Measurements from ENCODE around the gene RUNX1.

RUNX1 gene

GRCh38 chr21:34923626-34924025 is 125.5 kb downstream of the RUNX1 start:
- no peak for DNase-seq (ENCODE audit: low read depth)

GRCh38 chr21:34923202-34923601 is 125.9 kb downstream of the RUNX1 start:
- DNase-seq (ENCODE audit: low read depth) = no peak

- no peak for DNase-seq (ENCODE audit: low read depth)
Measured at GRCh38 chr21:34922479-34922878, 126.6 kb downstream of the RUNX1 start.

- no peak for DNase-seq (ENCODE audit: low read depth)
Measured at GRCh38 chr21:34921151-34921550, 128.0 kb downstream of the RUNX1 start.

- no peak for DNase-seq (ENCODE audit: low read depth)
Measured at GRCh38 chr21:34919406-34919805, 129.7 kb downstream of the RUNX1 start.

- no peak for DNase-seq (ENCODE audit: low read depth)
Measured at GRCh38 chr21:34916446-34916845, 132.7 kb downstream of the RUNX1 start.

- DNase-seq (ENCODE audit: low read depth) = no peak
Measured at GRCh38 chr21:34915364-34915841, 133.7 kb downstream of the RUNX1 start.

- no peak for DNase-seq (ENCODE audit: low read depth)
Measured at GRCh38 chr21:34914239-34914638, 134.9 kb downstream of the RUNX1 start.

GRCh38 chr21:34913811-34914210 is 135.3 kb downstream of the RUNX1 start:
- DNase-seq (ENCODE audit: low read depth) = no peak

- no peak for DNase-seq (ENCODE audit: low read depth)
Measured at GRCh38 chr21:34912022-34912945, 136.8 kb downstream of the RUNX1 start.

GRCh38 chr21:34911360-34911759 is 137.7 kb downstream of the RUNX1 start:
- DNase-seq (ENCODE audit: low read depth) = no peak

- DNase-seq (ENCODE audit: low read depth) = no peak
Measured at GRCh38 chr21:34910396-34910795, 138.7 kb downstream of the RUNX1 start.

GRCh38 chr21:34909492-34910292 is 139.4 kb downstream of the RUNX1 start:
- DNase-seq (ENCODE audit: low read depth) = no peak

GRCh38 chr21:34908419-34909055 is 140.6 kb downstream of the RUNX1 start:
- DNase-seq (ENCODE audit: low read depth) = no peak

- no peak for DNase-seq (ENCODE audit: low read depth)
Measured at GRCh38 chr21:34907461-34908418, 141.4 kb downstream of the RUNX1 start.

GRCh38 chr21:34906401-34906800 is 142.7 kb downstream of the RUNX1 start:
- DNase-seq (ENCODE audit: low read depth) = no peak

GRCh38 chr21:34905218-34905537 is 143.9 kb downstream of the RUNX1 start:
- no peak for DNase-seq (ENCODE audit: low read depth)

GRCh38 chr21:34904526-34905217 is 144.4 kb downstream of the RUNX1 start:
- no peak for DNase-seq (ENCODE audit: low read depth)

GRCh38 chr21:34900376-34900775 is 148.7 kb downstream of the RUNX1 start:
- no peak for DNase-seq (ENCODE audit: low read depth)

GRCh38 chr21:34899760-34900159 is 149.3 kb downstream of the RUNX1 start:
- DNase-seq (ENCODE audit: low read depth) = no peak

GRCh38 chr21:34899302-34899701 is 149.8 kb downstream of the RUNX1 start:
- DNase-seq (ENCODE audit: low read depth) = no peak

Data from HS-27A (cell line).